ENCODE results near the gene CHN2. TPM values are rescaled to one million over a fixed set of nuclear protein-coding genes. Genes with fewer than 3 reads are reported as not detected.
"Not testable (repeated sequence)": the region's sequence is repeated elsewhere in the genome, so short reads cannot be mapped to it uniquely, and the experiment has no call there.

CHN2 gene
- total RNA-seq, 1 donor from 2014 or later, result 11.0 TPM

- no peak for DNase-seq (ENCODE audit: low spot score)
These were observed 61.5 kb downstream of the CHN2 start for GRCh38 chr7:29255906-29256692.

- no peak for DNase-seq (ENCODE audit: low spot score)
These were observed 62.1 kb downstream of the CHN2 start for GRCh38 chr7:29256693-29257002.

- DNase-seq (ENCODE audit: low spot score), result no peak
These were observed 64.4 kb downstream of the CHN2 start for GRCh38 chr7:29258951-29259350.

GRCh38 chr7:29262191-29262917, 67.8 kb downstream of the CHN2 start:
- no peak for DNase-seq (ENCODE audit: low spot score)

- not testable (repeated sequence) for DNase-seq (ENCODE audit: low spot score)
These were observed 69.1 kb downstream of the CHN2 start for GRCh38 chr7:29263601-29264207.

- DNase-seq (ENCODE audit: low spot score), result no peak
These were observed 70.8 kb downstream of the CHN2 start for GRCh38 chr7:29265208-29265923.

GRCh38 chr7:29269935-29270334, 75.4 kb downstream of the CHN2 start:
- no peak for DNase-seq (ENCODE audit: low spot score)

- no peak for DNase-seq (ENCODE audit: low spot score)
These were observed 76.2 kb downstream of the CHN2 start for GRCh38 chr7:29270594-29271318.

- DNase-seq (ENCODE audit: low spot score), result no peak
These were observed 76.7 kb downstream of the CHN2 start for GRCh38 chr7:29271319-29271658.

GRCh38 chr7:29272057-29272456, 77.5 kb downstream of the CHN2 start:
- DNase-seq (ENCODE audit: low spot score), result no peak

- DNase-seq (ENCODE audit: low spot score), result no peak
These were observed 79.8 kb downstream of the CHN2 start for GRCh38 chr7:29274146-29275017.

- no peak for DNase-seq (ENCODE audit: low spot score)
These were observed 80.4 kb downstream of the CHN2 start for GRCh38 chr7:29275018-29275318.

GRCh38 chr7:29275493-29275892, 80.9 kb downstream of the CHN2 start:
- DNase-seq (ENCODE audit: low spot score), result no peak

- DNase-seq (ENCODE audit: low spot score), result no peak
These were observed 81.6 kb downstream of the CHN2 start for GRCh38 chr7:29276199-29276598.

GRCh38 chr7:29276806-29277205, 82.2 kb downstream of the CHN2 start:
- peak; percentile 78 for DNase-seq (ENCODE audit: low spot score)

- no peak for DNase-seq (ENCODE audit: low spot score)
These were observed 83.1 kb downstream of the CHN2 start for GRCh38 chr7:29277436-29278215.

GRCh38 chr7:29278337-29279069, 83.9 kb downstream of the CHN2 start:
- no peak for DNase-seq (ENCODE audit: low spot score)

- DNase-seq (ENCODE audit: low spot score), result no peak
These were observed 87.4 kb downstream of the CHN2 start for GRCh38 chr7:29281782-29282541.
